ENCODE results near the gene MCM7. TPM values are rescaled to one million over a fixed set of nuclear protein-coding genes. Genes with fewer than 3 reads are reported as not detected.

Gene MCM7
- polyA plus RNA-seq, 3 donors = 6.9 to 61.1 (median 8.8) TPM

DNA sequence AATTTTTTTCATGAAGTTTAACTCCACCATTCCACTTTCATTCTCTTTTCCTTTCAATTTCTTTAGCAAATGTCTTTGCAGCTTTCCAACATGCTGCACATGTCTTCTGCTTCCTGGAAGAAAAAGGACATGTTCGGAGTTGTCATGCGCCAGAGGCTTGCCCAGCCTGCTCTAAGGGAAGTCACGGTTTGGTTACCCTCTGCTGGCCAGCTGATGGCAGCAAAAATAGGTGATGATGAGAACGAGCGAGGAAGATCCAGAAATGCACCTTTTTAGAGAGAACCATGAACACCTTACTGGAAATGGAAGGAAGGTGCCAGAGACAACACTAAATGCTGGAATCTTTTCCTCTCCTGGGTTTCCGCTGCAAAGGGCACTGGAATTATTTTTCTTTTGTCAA, 56.5 kb downstream of the MCM7 start:
- DNase-seq = peak; percentile 13 to 39 (median 20)
- H3K36me3 Mint-ChIP-seq = no peaks in the 10 kb centered on the region
- Histone ChIP-seq H3K36me3 (replicated peaks in 1 of 2; ENCODE audit: control insufficient read depth in 1 of 2, insufficient read depth in 2 of 2, low read length in 2 of 2) (no peaks in the 10 kb centered on the region), H3K9me3 (replicated peaks in 1 of 2; ENCODE audit: control insufficient read depth in 1 of 2, insufficient read depth in 1 of 2, low read length in 2 of 2) (no peaks in the 10 kb centered on the region), H4K20me1 (ENCODE audit: insufficient read depth, low read length) (no peaks in the 10 kb centered on the region), H3K27ac (ENCODE audit: low read depth in 1 of 2, low read length in 2 of 2) (no peak overlapping the region), H3K27me3 (ENCODE audit: control insufficient read depth in 2 of 2, insufficient read depth in 2 of 2, low read length in 2 of 2) (no peaks in the 10 kb centered on the region), H3K79me2 (ENCODE audit: insufficient read depth, low read length) (peaks cover under 1% of the 10 kb centered on the region), H3K9ac (ENCODE audit: insufficient read depth, low read length, poor library complexity, severe bottlenecking) (no peak overlapping the region), H3K4me1 (ENCODE audit: control insufficient read depth in 1 of 2, insufficient read depth in 2 of 2, low read length in 2 of 2) (peaks cover 7 to 17% of the 10 kb centered on the region in 2 donors), H2AFZ (ENCODE audit: insufficient read depth, low read depth, low read length, poor library complexity, severe bottlenecking) (no peak overlapping the region), H3K4me2 (replicated peaks; ENCODE audit: extremely low read depth, low read length, poor library complexity, severe bottlenecking) (no peak overlapping the region), H3K4me3 (replicated peaks in 1 of 3; ENCODE audit: low read depth in 2 of 3, low read length in 3 of 3) (no peak overlapping the region)
- peaks cover 2 to 7% (median 5%) of the 10 kb centered on the region in 3 donors for H3K27me3 Mint-ChIP-seq (ENCODE audit: low read depth in 3 of 3)
- peaks cover 20% of the 10 kb centered on the region for H3K4me1 Mint-ChIP-seq
- peak overlapping the region in 1 of 7 donors; percentile 17 for H3K27ac Mint-ChIP-seq
- TF ChIP-seq, protein P1, sequence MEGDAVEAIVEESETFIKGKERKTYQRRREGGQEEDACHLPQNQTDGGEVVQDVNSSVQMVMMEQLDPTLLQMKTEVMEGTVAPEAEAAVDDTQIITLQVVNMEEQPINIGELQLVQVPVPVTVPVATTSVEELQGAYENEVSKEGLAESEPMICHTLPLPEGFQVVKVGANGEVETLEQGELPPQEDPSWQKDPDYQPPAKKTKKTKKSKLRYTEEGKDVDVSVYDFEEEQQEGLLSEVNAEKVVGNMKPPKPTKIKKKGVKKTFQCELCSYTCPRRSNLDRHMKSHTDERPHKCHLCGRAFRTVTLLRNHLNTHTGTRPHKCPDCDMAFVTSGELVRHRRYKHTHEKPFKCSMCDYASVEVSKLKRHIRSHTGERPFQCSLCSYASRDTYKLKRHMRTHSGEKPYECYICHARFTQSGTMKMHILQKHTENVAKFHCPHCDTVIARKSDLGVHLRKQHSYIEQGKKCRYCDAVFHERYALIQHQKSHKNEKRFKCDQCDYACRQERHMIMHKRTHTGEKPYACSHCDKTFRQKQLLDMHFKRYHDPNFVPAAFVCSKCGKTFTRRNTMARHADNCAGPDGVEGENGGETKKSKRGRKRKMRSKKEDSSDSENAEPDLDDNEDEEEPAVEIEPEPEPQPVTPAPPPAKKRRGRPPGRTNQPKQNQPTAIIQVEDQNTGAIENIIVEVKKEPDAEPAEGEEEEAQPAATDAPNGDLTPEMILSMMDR (IDR thresholded peaks at IDR 0.05) = peak; percentile 21
- WGBS (ENCODE audit: insufficient coverage) = 27% methylated on average over 3 of the region's 6 CpGs
- intact Hi-C loops (cut with micrococcal nuclease) = no loop called here
- peak overlapping the region; percentile 14 to 74 for H3K4me3 Mint-ChIP-seq
- H3K9me3 Mint-ChIP-seq = peaks cover 0 to 5% (median 0%) of the 10 kb centered on the region in 7 donors

Small RNAs within 50 kb of the gene (small RNA-seq; reads per million reads assigned to genes)
- gene MIR106B (ENCODE audit: insufficient read length, low read depth) = 3,149 reads per million, percentile 99 among the genes with 10 or more reads in this experiment
- 2,982 reads per million, percentile 99 among the genes with 10 or more reads in this experiment for gene MIR25 (ENCODE audit: insufficient read length, low read depth)
- 1,730 reads per million, percentile 99 among the genes with 10 or more reads in this experiment for gene MIR93 (ENCODE audit: insufficient read length, low read depth)

Other genes with a start within 250 kb of the MCM7 start
- gene OR2AE1, start 224.4 kb downstream of the MCM7 start, polyA plus RNA-seq = not detected
- gene TRIM4, start 181.9 kb downstream of the MCM7 start, polyA plus RNA-seq = 10 to 100 TPM; 10.8 to 17.9 (median 12.5) TPM
- not detected for gene GJC3, start 171.8 kb downstream of the MCM7 start, polyA plus RNA-seq
- gene AZGP1, start 125.4 kb downstream of the MCM7 start, polyA plus RNA-seq = not detected
- gene ZKSCAN1, start 85.8 kb downstream of the MCM7 start, polyA plus RNA-seq = 10 to 100 TPM; 10.4 to 24.3 (median 10.7) TPM
- gene ZSCAN21, start 51.6 kb downstream of the MCM7 start, polyA plus RNA-seq = 1 to 10 TPM; 1.5 to 4.6 (median 4.4) TPM
- gene ZNF3, start 19.7 kb downstream of the MCM7 start, polyA plus RNA-seq = 10 to 100 TPM in 1 of 3 donors, 1 to 10 TPM in 2; 7.1 to 13.4 (median 8.9) TPM
- 100 to 1,000 TPM in 2 of 3 donors, 10 to 100 TPM in 1; 77.1 to 119 (median 109) TPM for gene COPS6, start 12.4 kb downstream of the MCM7 start, polyA plus RNA-seq
- 10 to 100 TPM; 10.5 to 13.1 (median 12.6) TPM for gene AP4M1, start 246 bp upstream of the MCM7 start, polyA plus RNA-seq
- gene TAF6, start 18.0 kb upstream of the MCM7 start, polyA plus RNA-seq = 10 to 100 TPM in 2 of 3 donors, 1 to 10 TPM in 1; 9.6 to 28.9 (median 11.0) TPM
- 1 to 10 TPM; 6.2 to 6.8 (median 6.2) TPM for gene CNPY4, start 18.2 kb upstream of the MCM7 start, polyA plus RNA-seq
- under 1 TPM; 0.57 to 0.81 (median 0.59) TPM for gene MBLAC1, start 25.6 kb upstream of the MCM7 start, polyA plus RNA-seq
- 100 to 1,000 TPM; 533 to 754 (median 621) TPM for gene LAMTOR4, start 47.5 kb upstream of the MCM7 start, polyA plus RNA-seq
- gene TRAPPC14, start 57.3 kb upstream of the MCM7 start, polyA plus RNA-seq = 10 to 100 TPM in 1 of 3 donors, 1 to 10 TPM in 2; 1.0 to 38.4 (median 1.6) TPM
- gene GAL3ST4, start 67.2 kb upstream of the MCM7 start, polyA plus RNA-seq = under 1 TPM in 1 of 3 donors, not detected in 2; 0.31 TPM
- under 1 TPM in 1 of 3 donors, not detected in 2; 0.91 TPM for gene GPC2, start 76.0 kb upstream of the MCM7 start, polyA plus RNA-seq
- gene STAG3, start 76.5 kb upstream of the MCM7 start, polyA plus RNA-seq = under 1 TPM in 2 of 3 donors, not detected in 1; 0.39 TPM
- gene PVRIG, start 118.6 kb upstream of the MCM7 start, polyA plus RNA-seq = under 1 TPM in 2 of 3 donors, not detected in 1; 0.27 to 0.38 TPM
- gene SPDYE3, start 206.3 kb upstream of the MCM7 start, polyA plus RNA-seq = 1 to 10 TPM in 1 of 3 donors, under 1 TPM in 1, not detected in 1; 0.58 to 1.2 TPM